Neural progenitor cell (in vitro differentiated cells): ENCODE results near the gene PBX1.

Experiments used
- CTCF ChIP-seq: fragments of 200-600 bp; sonication (generic); IDR thresholded peaks from 2 replicates; pipeline ENCODE4 v1.5.1; 2017; ENCODE audit warnings: antibody characterized with exemption, mild to moderate bottlenecking
- EZH2 ChIP-seq: fragments of 200-600 bp; sonication (generic); IDR thresholded peaks from 2 replicates; pipeline ENCODE4 v1.6.1; 2017; ENCODE audit warnings: antibody characterized with exemption, mild to moderate bottlenecking, moderate library complexity
- EZH2phosphoT487 ChIP-seq: fragments of 200-600 bp; sonication (generic); IDR thresholded peaks from 2 replicates; pipeline ENCODE4 v1.6.1; 2017; ENCODE audit warnings: antibody characterized with exemption

GRCh38 chr1:164643018-164643417 is 84.0 kb downstream of the PBX1 start:
- TF ChIP-seq CTCF (no peak), EZH2 (no peak), EZH2phosphoT487 (no peak)
